Activated effector memory CD4-positive, alpha-beta T cell treated with Interleukin-2 at 50 U/mL for 16 hours (primary cell): ENCODE data around the gene TMEM207.

Experiments
- DNase-seq: peaks from one replicate; pipeline ENCODE4 v3.0.0-alpha.2; 2020

The TMEM207 gene

GRCh38 chr3:190444006-190444405 lies 5.7 kb downstream of the TMEM207 start:
- DNase-seq: no peak

GRCh38 chr3:190443257-190443656 lies 6.4 kb downstream of the TMEM207 start:
- no peak for DNase-seq

- no peak for DNase-seq
These were observed 7.5 kb downstream of the TMEM207 start for GRCh38 chr3:190442240-190442639.

- no peak for DNase-seq
These were observed 13.4 kb downstream of the TMEM207 start for GRCh38 chr3:190436331-190436730.

GRCh38 chr3:190435618-190436017 lies 14.1 kb downstream of the TMEM207 start:
- no peak for DNase-seq

- no peak for DNase-seq
These were observed 16.1 kb downstream of the TMEM207 start for GRCh38 chr3:190433626-190434025.

GRCh38 chr3:190432216-190432615 lies 17.5 kb downstream of the TMEM207 start:
- no peak for DNase-seq

GRCh38 chr3:190430906-190431305 lies 18.8 kb downstream of the TMEM207 start:
- no peak for DNase-seq

- DNase-seq: no peak
These were observed 20.0 kb downstream of the TMEM207 start for GRCh38 chr3:190429681-190430080.

- no peak for DNase-seq
These were observed 22.7 kb downstream of the TMEM207 start for GRCh38 chr3:190426806-190427507.

- DNase-seq: no peak
These were observed 23.9 kb downstream of the TMEM207 start for GRCh38 chr3:190425833-190426232.

- no peak for DNase-seq
These were observed 24.9 kb downstream of the TMEM207 start for GRCh38 chr3:190424478-190425439.

GRCh38 chr3:190424108-190424477 lies 25.6 kb downstream of the TMEM207 start:
- no peak for DNase-seq

GRCh38 chr3:190414297-190414696 lies 35.4 kb downstream of the TMEM207 start:
- no peak for DNase-seq

- no peak for DNase-seq
These were observed 45.0 kb downstream of the TMEM207 start for GRCh38 chr3:190404715-190405114.

GRCh38 chr3:190401963-190402362 lies 47.7 kb downstream of the TMEM207 start:
- no peak for DNase-seq

GRCh38 chr3:190399677-190400076 lies 50.0 kb downstream of the TMEM207 start:
- no peak for DNase-seq

GRCh38 chr3:190397889-190398288 lies 51.8 kb downstream of the TMEM207 start:
- DNase-seq: no peak

GRCh38 chr3:190396001-190396400 lies 53.7 kb downstream of the TMEM207 start:
- DNase-seq: no peak

GRCh38 chr3:190388703-190389102 lies 61.0 kb downstream of the TMEM207 start:
- DNase-seq: no peak

- no peak for DNase-seq
These were observed 62.0 kb downstream of the TMEM207 start, which contains the start of gene CLDN16 for GRCh38 chr3:190387578-190388213. CLDN16 (plus strand) TSS chr3:190388163; CDS start chr3:190388330, 167 bp downstream.

GRCh38 chr3:190385731-190386688 lies 63.7 kb downstream of the TMEM207 start:
- no peak for DNase-seq
